Stimulated activated naive CD8-positive, alpha-beta T cell treated with anti-CD3 and anti-CD28 coated beads, Interleukin-15, Interleukin-2, amounts not matched to agents 100 ng/mL and 50 ng/mL, for 24 hours (primary cell): ENCODE data around the gene ZSCAN5A.
"Not testable (repeated sequence)": the region's sequence is repeated elsewhere in the genome, so short reads cannot be mapped to it uniquely, and the experiment has no call there.

Experiments
- H3K27ac Mint-ChIP-seq: one replicate; pipeline ENCODE4 v1.8.0; 2021; ENCODE audit warnings: mild to moderate bottlenecking, mixed read lengths
- H3K27me3 Mint-ChIP-seq: one replicate; pipeline ENCODE4 v1.8.0; 2021; ENCODE audit warnings: mixed read lengths
- H3K36me3 Mint-ChIP-seq: one replicate; pipeline ENCODE4 v1.8.0; 2021; ENCODE audit warnings: low read depth, mixed read lengths
- H3K4me1 Mint-ChIP-seq: one replicate; pipeline ENCODE4 v1.8.0; 2021; ENCODE audit warnings: low read depth, mixed read lengths
- H3K4me3 Mint-ChIP-seq: one replicate; pipeline ENCODE4 v1.8.0; 2021; ENCODE audit warnings: mild to moderate bottlenecking, mixed read lengths
- H3K9me3 Mint-ChIP-seq: one replicate; pipeline ENCODE4 v1.8.0; 2021; ENCODE audit warnings: mixed read lengths

ZSCAN5A gene

GRCh38 chr19:56271151-56271550, 43.5 kb downstream of the ZSCAN5A start:
- no peak overlapping the region for H3K27ac Mint-ChIP-seq
- no peaks in the 10 kb centered on the region for H3K9me3 Mint-ChIP-seq
- no peaks in the 10 kb centered on the region for H3K27me3 Mint-ChIP-seq
- H3K4me1 Mint-ChIP-seq: no peaks in the 10 kb centered on the region
- no peak overlapping the region for H3K4me3 Mint-ChIP-seq
- H3K36me3 Mint-ChIP-seq: peaks cover 4% of the 10 kb centered on the region

- H3K4me3 Mint-ChIP-seq: no peak overlapping the region
- no peaks in the 10 kb centered on the region for H3K4me1 Mint-ChIP-seq
- no peaks in the 10 kb centered on the region for H3K9me3 Mint-ChIP-seq
- no peak overlapping the region for H3K27ac Mint-ChIP-seq
- no peaks in the 10 kb centered on the region for H3K27me3 Mint-ChIP-seq
- H3K36me3 Mint-ChIP-seq: no peaks in the 10 kb centered on the region
These were observed 44.0 kb downstream of the ZSCAN5A start for GRCh38 chr19:56270676-56271075.

- H3K9me3 Mint-ChIP-seq: no peaks in the 10 kb centered on the region
- no peak overlapping the region for H3K27ac Mint-ChIP-seq
These were observed 45.3 kb downstream of the ZSCAN5A start for GRCh38 chr19:56269348-56269747.

GRCh38 chr19:56266051-56266450, 48.6 kb downstream of the ZSCAN5A start:
- H3K36me3 Mint-ChIP-seq: peaks cover 4% of the 10 kb centered on the region
- no peaks in the 10 kb centered on the region for H3K4me1 Mint-ChIP-seq
- H3K27me3 Mint-ChIP-seq: no peaks in the 10 kb centered on the region
- H3K9me3 Mint-ChIP-seq: no peaks in the 10 kb centered on the region
- H3K27ac Mint-ChIP-seq: no peak overlapping the region
- no peak overlapping the region for H3K4me3 Mint-ChIP-seq

More at GRCh38 chr19:56269348-56269747, 45.3 kb downstream of the ZSCAN5A start:
- Mint-ChIP-seq H3K27me3 (no peaks in the 10 kb centered on the region), H3K4me3 (no peak overlapping the region), H3K36me3 (peaks cover 2% of the 10 kb centered on the region), H3K4me1 (no peaks in the 10 kb centered on the region)

- Mint-ChIP-seq H3K9me3 (no peaks in the 10 kb centered on the region), H3K36me3 (peaks cover 4% of the 10 kb centered on the region), H3K4me3 (no peak overlapping the region), H3K27me3 (no peaks in the 10 kb centered on the region), H3K27ac (no peak overlapping the region), H3K4me1 (no peaks in the 10 kb centered on the region)
These were observed 51.3 kb downstream of the ZSCAN5A start for GRCh38 chr19:56263319-56263718.

GRCh38 chr19:56261932-56262331, 52.7 kb downstream of the ZSCAN5A start:
- not testable (repeated sequence) for H3K4me1 Mint-ChIP-seq, H3K27me3 Mint-ChIP-seq, H3K27ac Mint-ChIP-seq, H3K4me3 Mint-ChIP-seq, H3K9me3 Mint-ChIP-seq, H3K36me3 Mint-ChIP-seq

GRCh38 chr19:56261145-56261544, 53.5 kb downstream of the ZSCAN5A start:
- no peak overlapping the region for H3K27ac Mint-ChIP-seq

GRCh38 chr19:56258272-56258671, 56.4 kb downstream of the ZSCAN5A start:
- H3K4me1 Mint-ChIP-seq: no peaks in the 10 kb centered on the region
- no peaks in the 10 kb centered on the region for H3K36me3 Mint-ChIP-seq
- no peaks in the 10 kb centered on the region for H3K27me3 Mint-ChIP-seq
- H3K4me3 Mint-ChIP-seq: no peak overlapping the region
- H3K9me3 Mint-ChIP-seq: no peaks in the 10 kb centered on the region
- no peak overlapping the region for H3K27ac Mint-ChIP-seq

More at GRCh38 chr19:56261145-56261544, 53.5 kb downstream of the ZSCAN5A start:
- Mint-ChIP-seq H3K4me3 (no peak overlapping the region), H3K36me3 (peaks cover 4% of the 10 kb centered on the region), H3K4me1 (no peaks in the 10 kb centered on the region), H3K9me3 (no peaks in the 10 kb centered on the region), H3K27me3 (no peaks in the 10 kb centered on the region)

GRCh38 chr19:56253737-56254136, 60.9 kb downstream of the ZSCAN5A start:
- Mint-ChIP-seq H3K27me3 (no peaks in the 10 kb centered on the region), H3K27ac (no peak overlapping the region), H3K4me3 (no peak overlapping the region), H3K4me1 (no peaks in the 10 kb centered on the region), H3K9me3 (no peaks in the 10 kb centered on the region), H3K36me3 (no peaks in the 10 kb centered on the region)

GRCh38 chr19:56252699-56253422, 61.8 kb downstream of the ZSCAN5A start:
- H3K9me3 Mint-ChIP-seq: no peaks in the 10 kb centered on the region
- no peaks in the 10 kb centered on the region for H3K36me3 Mint-ChIP-seq
- no peak overlapping the region for H3K27ac Mint-ChIP-seq
- H3K27me3 Mint-ChIP-seq: no peaks in the 10 kb centered on the region
- no peak overlapping the region for H3K4me3 Mint-ChIP-seq
- H3K4me1 Mint-ChIP-seq: no peaks in the 10 kb centered on the region

- H3K36me3 Mint-ChIP-seq, H3K4me1 Mint-ChIP-seq, H3K4me3 Mint-ChIP-seq, H3K27me3 Mint-ChIP-seq, H3K9me3 Mint-ChIP-seq, H3K27ac Mint-ChIP-seq: not testable (repeated sequence)
These were observed 65.8 kb downstream of the ZSCAN5A start for GRCh38 chr19:56248736-56249338.

- not testable (repeated sequence) for H3K4me1 Mint-ChIP-seq, H3K27ac Mint-ChIP-seq, H3K9me3 Mint-ChIP-seq, H3K4me3 Mint-ChIP-seq, H3K36me3 Mint-ChIP-seq, H3K27me3 Mint-ChIP-seq
These were observed 68.9 kb downstream of the ZSCAN5A start for GRCh38 chr19:56245764-56246163.

GRCh38 chr19:56245121-56245740, 69.4 kb downstream of the ZSCAN5A start:
- Mint-ChIP-seq H3K9me3 (no peaks in the 10 kb centered on the region), H3K36me3 (no peaks in the 10 kb centered on the region), H3K27me3 (no peaks in the 10 kb centered on the region), H3K27ac (no peak overlapping the region), H3K4me1 (no peaks in the 10 kb centered on the region), H3K4me3 (no peak overlapping the region)

GRCh38 chr19:56223481-56223880, 91.2 kb downstream of the ZSCAN5A start:
- peaks cover 4% of the 10 kb centered on the region for H3K27me3 Mint-ChIP-seq
- H3K4me3 Mint-ChIP-seq: no peak overlapping the region
- no peak overlapping the region for H3K27ac Mint-ChIP-seq
- H3K36me3 Mint-ChIP-seq: peaks cover 16% of the 10 kb centered on the region
- H3K9me3 Mint-ChIP-seq: no peaks in the 10 kb centered on the region
- H3K4me1 Mint-ChIP-seq: no peaks in the 10 kb centered on the region

GRCh38 chr19:56222901-56223300, 91.7 kb downstream of the ZSCAN5A start:
- no peak overlapping the region for H3K4me3 Mint-ChIP-seq
- H3K4me1 Mint-ChIP-seq: peaks cover 2% of the 10 kb centered on the region
- H3K27me3 Mint-ChIP-seq: peaks cover 8% of the 10 kb centered on the region
- no peak overlapping the region for H3K27ac Mint-ChIP-seq
- peaks cover 16% of the 10 kb centered on the region for H3K36me3 Mint-ChIP-seq
- no peaks in the 10 kb centered on the region for H3K9me3 Mint-ChIP-seq
